ENCODE measurements around the gene ADAMTS3.

The ADAMTS3 gene

GRCh38 chr4:72468904-72469502, 100.0 kb downstream of the ADAMTS3 start:
- H3K27ac ChIP-seq, result no peak overlapping the region
- peak; percentile 93 for TF ChIP-seq CTCF (conservative IDR thresholded peaks at IDR 0.05)

DNA sequence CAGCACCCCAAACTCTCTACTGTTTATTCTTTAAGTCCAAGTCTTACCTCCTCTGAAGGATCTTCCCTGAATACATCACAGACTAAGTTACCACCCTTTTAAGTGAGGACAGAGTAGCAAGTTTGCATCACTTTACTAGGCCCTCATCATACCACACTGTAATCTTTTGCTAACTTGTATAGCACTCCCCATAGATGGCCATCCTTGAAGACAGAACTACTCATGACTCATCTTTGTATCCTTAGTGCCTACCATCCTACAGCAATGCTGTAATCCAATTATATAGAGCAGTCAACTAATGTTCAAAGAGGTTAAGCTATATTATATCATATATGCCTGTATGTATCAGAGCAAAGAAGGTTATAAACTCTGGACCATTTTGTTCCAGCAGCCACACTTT, 101.4 kb downstream of the ADAMTS3 start:
- no peak overlapping the region for H3K27ac ChIP-seq
- TF ChIP-seq CTCF (conservative IDR thresholded peaks at IDR 0.05), result no peak

GRCh38 chr4:72463724-72464123, 105.3 kb downstream of the ADAMTS3 start:
- H3K27ac ChIP-seq, result no peak overlapping the region
- no peak for TF ChIP-seq CTCF (conservative IDR thresholded peaks at IDR 0.05)

DNA sequence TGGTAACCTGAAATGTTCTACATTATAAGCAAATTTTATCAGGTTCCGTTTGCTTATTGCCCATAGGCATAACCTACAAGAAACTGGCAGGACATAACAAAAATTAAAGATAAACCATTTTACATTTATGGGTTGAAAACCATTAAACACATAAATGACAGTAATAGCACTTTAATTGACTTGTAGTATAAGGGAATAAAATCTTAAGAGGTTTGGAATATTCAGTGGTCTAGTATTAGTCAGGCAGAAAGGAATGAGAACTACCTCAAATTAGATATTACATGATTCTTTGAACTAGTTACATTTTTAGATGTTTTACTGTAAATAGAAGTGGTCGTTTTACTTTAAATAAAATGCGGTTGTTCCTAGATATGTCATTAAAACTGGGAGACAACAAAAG, 111.9 kb downstream of the ADAMTS3 start:
- TF ChIP-seq CTCF (conservative IDR thresholded peaks at IDR 0.05), result no peak

GRCh38 chr4:72451349-72451748, 117.7 kb downstream of the ADAMTS3 start:
- H3K27ac ChIP-seq, result no peak overlapping the region
- no peak for TF ChIP-seq CTCF (conservative IDR thresholded peaks at IDR 0.05)

More for the DNA sequence above, 111.9 kb downstream of the ADAMTS3 start:
- H3K27ac ChIP-seq, result no peak overlapping the region

- TF ChIP-seq CTCF (conservative IDR thresholded peaks at IDR 0.05), result no peak
These were observed 119.3 kb downstream of the ADAMTS3 start for GRCh38 chr4:72449705-72450104.

GRCh38 chr4:72448231-72448630, 120.8 kb downstream of the ADAMTS3 start:
- TF ChIP-seq CTCF (conservative IDR thresholded peaks at IDR 0.05), result no peak
- no peak overlapping the region for H3K27ac ChIP-seq

More at GRCh38 chr4:72449705-72450104, 119.3 kb downstream of the ADAMTS3 start:
- no peak overlapping the region for H3K27ac ChIP-seq
